ENCODE measurements around the gene MALT1.
A peak's percentile ranks its signal among the peaks of the same experiment; 100 is the strongest.

MALT1 gene

GRCh38 chr18:58716060-58716756 lies 44.9 kb downstream of the MALT1 start:
- DNase-seq (ENCODE audit: low read depth in 2 of 2), result no peak
- H3K4me3 ChIP-seq (replicated peaks in 1 of 2; ENCODE audit: low read depth in 2 of 2, low read length in 2 of 2), result no peak overlapping the region
- TF ChIP-seq CTCF (IDR thresholded peaks at IDR 0.05; ENCODE audit: low read depth, low read length), result no peak

GRCh38 chr18:58721566-58722239 lies 50.4 kb downstream of the MALT1 start:
- H3K4me3 ChIP-seq (replicated peaks in 1 of 2; ENCODE audit: low read depth in 2 of 2, low read length in 2 of 2), result no peak overlapping the region
- peak in 1 of 2 donors; percentile 2 for DNase-seq (ENCODE audit: low read depth in 2 of 2)
- no peak for TF ChIP-seq CTCF (IDR thresholded peaks at IDR 0.05; ENCODE audit: low read depth, low read length)

GRCh38 chr18:58723810-58724602 lies 52.7 kb downstream of the MALT1 start:
- no peak for TF ChIP-seq CTCF (IDR thresholded peaks at IDR 0.05; ENCODE audit: low read depth, low read length)
- peak; percentile 21 to 57 for DNase-seq (ENCODE audit: low read depth in 2 of 2)
- no peak overlapping the region for H3K4me3 ChIP-seq (replicated peaks in 1 of 2; ENCODE audit: low read depth in 2 of 2, low read length in 2 of 2)

GRCh38 chr18:58726671-58727070 lies 55.4 kb downstream of the MALT1 start:
- TF ChIP-seq CTCF (IDR thresholded peaks at IDR 0.05; ENCODE audit: low read depth, low read length), result no peak
- DNase-seq (ENCODE audit: low read depth in 2 of 2), result no peak
- H3K4me3 ChIP-seq (replicated peaks in 1 of 2; ENCODE audit: low read depth in 2 of 2, low read length in 2 of 2), result no peak overlapping the region

GRCh38 chr18:58727776-58728500 lies 56.7 kb downstream of the MALT1 start:
- DNase-seq (ENCODE audit: low read depth in 2 of 2), result peak; percentile 18 to 32
- TF ChIP-seq CTCF (IDR thresholded peaks at IDR 0.05; ENCODE audit: low read depth, low read length), result no peak
- no peak overlapping the region for H3K4me3 ChIP-seq (replicated peaks in 1 of 2; ENCODE audit: low read depth in 2 of 2, low read length in 2 of 2)

GRCh38 chr18:58728719-58729118 lies 57.5 kb downstream of the MALT1 start:
- no peak for DNase-seq (ENCODE audit: low read depth in 2 of 2)
- no peak for TF ChIP-seq CTCF (IDR thresholded peaks at IDR 0.05; ENCODE audit: low read depth, low read length)
- H3K4me3 ChIP-seq (replicated peaks in 1 of 2; ENCODE audit: low read depth in 2 of 2, low read length in 2 of 2), result no peak overlapping the region

Measured in cardiac fibroblast (primary cell).